ENCODE measurements around the gene NQO2. TPM values are rescaled to one million over a fixed set of nuclear protein-coding genes. Genes with fewer than 3 reads are reported as not detected.
A peak's percentile ranks its signal among the peaks of the same experiment; 100 is the strongest.

Gene NQO2
- total RNA-seq, 1 experiment from 2014 or later = 82.9 TPM

GRCh38 chr6:2990248-2990931 is 9.3 kb upstream of the NQO2 start:
- intact Hi-C loops (cut with micrococcal nuclease) = no loop called here
- CTCF ChIA-PET = interaction anchor here (0.9 to 3.5 kb wide), 9 partner anchors 7 to 252 kb away, joined by 3 to 58 read pairs (median 4); partner anchors contain the start of gene NQO2
- Histone ChIP-seq H3K27me3 (ENCODE audit: insufficient read depth, low read length) (no peaks in the 10 kb centered on the region), H3K4me3 (replicated peaks in 1 of 2; ENCODE audit: low read depth in 1 of 2, low read length in 2 of 2) (peak overlapping the region; percentile 57 to 62), H2AFZ (ENCODE audit: low read depth, low read length, poor library complexity, severe bottlenecking) (no peak overlapping the region), H3K9me3 (ENCODE audit: control insufficient read depth in 1 of 2, insufficient read depth in 1 of 2, low read depth in 1 of 2, low read length in 2 of 2) (no peaks in the 10 kb centered on the region), H3K9me2 (ENCODE audit: insufficient read depth) (no peaks in the 10 kb centered on the region), H3K36me3 (ENCODE audit: control insufficient read depth in 1 of 2, insufficient read depth in 2 of 2, low read length in 2 of 2) (no peaks in the 10 kb centered on the region), H3K9ac (ENCODE audit: low read length) (peak overlapping the region; percentile 77), H4K20me1 (ENCODE audit: insufficient read depth) (no peaks in the 10 kb centered on the region), H3K27ac (ENCODE audit: low read depth, low read length) (peak overlapping the region; percentile 92), H3K79me2 (ENCODE audit: insufficient read depth, low read length) (no peaks in the 10 kb centered on the region), H3K4me2 (ENCODE audit: low read length) (peak overlapping the region; percentile 79), H3K4me1 (ENCODE audit: control insufficient read depth in 1 of 2, insufficient read depth in 2 of 2, low read length in 2 of 2) (peaks cover 26 to 47% of the 10 kb centered on the region in 2 experiments)
- DNase-seq (ENCODE audit: low read depth, low spot score) (no peak), ATAC-seq (no peak)
- RAD21 ChIA-PET (ENCODE audit: low non-redundant PET in 1 of 2, low total read pairs in 2 of 2, uncharacterized antibody in 2 of 2, unreplicated experiment in 2 of 2) = no interaction called here
- BruUV-seq (replicated peaks) = TSS peak; percentile 85
- POLR2A ChIA-PET = interaction anchor here (1.0 to 3.4 kb wide), 11 partner anchors 8 to 199 kb away, joined by 3 to 22 read pairs (median 8); partner anchors contain the start of genes NQO2 and SERPINB1
- TF ChIP-seq SIN3A (IDR thresholded peaks at IDR 0.05; ENCODE audit: low read depth) (no peak), SRF (IDR thresholded peaks at IDR 0.05; ENCODE audit: low read depth) (no peak), TCF7L2 (IDR thresholded peaks at IDR 0.05; ENCODE audit: borderline replicate concordance, extremely low read depth, insufficient read depth, insufficient read length) (no peak), EGR1 (IDR thresholded peaks at IDR 0.05; ENCODE audit: low read depth) (no peak), EZH2phosphoT487 (IDR thresholded peaks at IDR 0.05; ENCODE audit: borderline replicate concordance) (no peak), REST (IDR thresholded peaks at IDR 0.05; ENCODE audit: low read depth) (no peak), POLR2AphosphoS5 (IDR thresholded peaks at IDR 0.05; ENCODE audit: low read depth, low read length) (no peak; the same call in 1 of the 2 replicates), MAX (IDR thresholded peaks at IDR 0.05) (no peak), ZNF274 (IDR thresholded peaks at IDR 0.05; ENCODE audit: low read depth, low read length) (no peak), SP1 (IDR thresholded peaks at IDR 0.05; ENCODE audit: low read depth) (no peak), EZH2 (IDR thresholded peaks at IDR 0.05) (no peak), ELF1 (IDR thresholded peaks at IDR 0.05; ENCODE audit: borderline replicate concordance, low read depth) (no peak), RAD21 (IDR thresholded peaks at IDR 0.05; ENCODE audit: low read depth) (no peak), CBX3 (IDR thresholded peaks at IDR 0.05; ENCODE audit: low read depth) (no peak), ZFX (IDR thresholded peaks at IDR 0.05) (no peak), CEBPB (IDR thresholded peaks at IDR 0.05; ENCODE audit: low read depth) (no peak), ZBTB33 (IDR thresholded peaks at IDR 0.05; ENCODE audit: extremely low read depth, insufficient replicate concordance, low read length) (no peak)
